ENCODE results near the gene RSF1. TPM values are rescaled to one million over a fixed set of nuclear protein-coding genes. Genes with fewer than 3 reads are reported as not detected.

Gene RSF1
- total RNA-seq, 1 experiment from 2014 or later = 79.8 TPM

DNA sequence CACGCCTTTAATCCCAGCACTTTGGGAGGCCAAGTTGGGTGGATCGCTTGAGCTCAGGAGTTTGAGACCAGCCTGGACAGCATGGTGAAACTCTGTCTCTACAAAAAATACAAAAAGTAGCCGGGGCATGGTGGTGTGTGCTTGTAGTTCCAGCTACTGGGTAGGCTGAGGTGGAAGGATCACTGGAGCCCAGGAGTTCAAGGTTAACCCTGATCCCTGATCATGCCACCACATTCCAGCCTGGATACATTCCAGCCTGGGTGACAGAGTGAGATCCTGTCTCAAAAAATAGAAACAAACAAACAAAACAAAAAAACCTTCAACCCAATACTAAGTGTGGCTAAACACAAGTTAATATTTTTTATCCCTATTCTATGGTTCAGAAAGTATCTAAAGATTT lies 116.5 kb downstream of the RSF1 start:
- ChIA-PET CTCF (no interaction called here), POLR2A (no interaction called here)
- Mint-ChIP-seq H3K4me3 (no peak overlapping the region), H3K9me3 (no peaks in the 10 kb centered on the region), H3K27me3 (ENCODE audit: low read depth) (no peaks in the 10 kb centered on the region), H3K4me1 (no peaks in the 10 kb centered on the region; the same call in 1 of the 2 replicates), H3K36me3 (peaks cover 23% of the 10 kb centered on the region), H3K27ac (no peak overlapping the region)
- DNase-seq (ENCODE audit: low spot score) (no peak), ATAC-seq (no peak)
- no peak for TF ChIP-seq KAT7 (CRISPR knock-in tag; IDR thresholded peaks at IDR 0.05; ENCODE audit: borderline replicate concordance)
- TF ChIP-seq ZNF317 (CRISPR knock-in tag; IDR thresholded peaks at IDR 0.05; ENCODE audit: borderline replicate concordance, low read depth) = no peak
- TF ChIP-seq SOX15 (CRISPR knock-in tag; IDR thresholded peaks at IDR 0.05) = no peak
- TF ChIP-seq ZNF423 (CRISPR knock-in tag; IDR thresholded peaks at IDR 0.05) = no peak
- TF ChIP-seq ZNF138 (CRISPR knock-in tag; conservative IDR thresholded peaks at IDR 0.05) = no peak
- TF ChIP-seq USF2 (CRISPR knock-in tag; IDR thresholded peaks at IDR 0.05) = no peak
- TF ChIP-seq, protein P1, sequence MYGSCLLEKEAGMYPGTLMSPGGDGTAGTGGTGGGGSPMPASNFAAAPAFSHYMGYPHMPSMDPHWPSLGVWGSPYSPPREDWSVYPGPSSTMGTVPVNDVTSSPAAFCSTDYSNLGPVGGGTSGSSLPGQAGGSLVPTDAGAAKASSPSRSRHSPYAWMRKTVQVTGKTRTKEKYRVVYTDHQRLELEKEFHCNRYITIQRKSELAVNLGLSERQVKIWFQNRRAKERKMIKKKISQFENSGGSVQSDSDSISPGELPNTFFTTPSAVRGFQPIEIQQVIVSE (CRISPR knock-in tag; IDR thresholded peaks at IDR 0.05; ENCODE audit: borderline replicate concordance) = no peak
- no peak for TF ChIP-seq GTF2I (CRISPR knock-in tag; conservative IDR thresholded peaks at IDR 0.05)
- TF ChIP-seq, protein P2, sequence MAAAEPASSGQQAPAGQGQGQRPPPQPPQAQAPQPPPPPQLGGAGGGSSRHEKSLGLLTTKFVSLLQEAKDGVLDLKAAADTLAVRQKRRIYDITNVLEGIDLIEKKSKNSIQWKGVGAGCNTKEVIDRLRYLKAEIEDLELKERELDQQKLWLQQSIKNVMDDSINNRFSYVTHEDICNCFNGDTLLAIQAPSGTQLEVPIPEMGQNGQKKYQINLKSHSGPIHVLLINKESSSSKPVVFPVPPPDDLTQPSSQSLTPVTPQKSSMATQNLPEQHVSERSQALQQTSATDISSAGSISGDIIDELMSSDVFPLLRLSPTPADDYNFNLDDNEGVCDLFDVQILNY (CRISPR knock-in tag; IDR thresholded peaks at IDR 0.05) = no peak
- no peak for TF ChIP-seq MYBL2 (CRISPR knock-in tag; IDR thresholded peaks at IDR 0.05)

- Mint-ChIP-seq H3K36me3 (peaks cover 43% of the 10 kb centered on the region), H3K27me3 (ENCODE audit: low read depth) (no peaks in the 10 kb centered on the region), H3K4me1 (0 out of 2 replicates have a peak, but pooled peaks cover 4% of the 10 kb centered on the region), H3K27ac (no peak overlapping the region), H3K9me3 (no peaks in the 10 kb centered on the region), H3K4me3 (no peak overlapping the region)
- ATAC-seq (no peak), DNase-seq (ENCODE audit: low spot score) (no peak)
- TF ChIP-seq, protein P3, sequence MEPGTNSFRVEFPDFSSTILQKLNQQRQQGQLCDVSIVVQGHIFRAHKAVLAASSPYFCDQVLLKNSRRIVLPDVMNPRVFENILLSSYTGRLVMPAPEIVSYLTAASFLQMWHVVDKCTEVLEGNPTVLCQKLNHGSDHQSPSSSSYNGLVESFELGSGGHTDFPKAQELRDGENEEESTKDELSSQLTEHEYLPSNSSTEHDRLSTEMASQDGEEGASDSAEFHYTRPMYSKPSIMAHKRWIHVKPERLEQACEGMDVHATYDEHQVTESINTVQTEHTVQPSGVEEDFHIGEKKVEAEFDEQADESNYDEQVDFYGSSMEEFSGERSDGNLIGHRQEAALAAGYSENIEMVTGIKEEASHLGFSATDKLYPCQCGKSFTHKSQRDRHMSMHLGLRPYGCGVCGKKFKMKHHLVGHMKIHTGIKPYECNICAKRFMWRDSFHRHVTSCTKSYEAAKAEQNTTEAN (CRISPR knock-in tag; IDR thresholded peaks at IDR 0.05) = no peak
- TF ChIP-seq RELA (CRISPR knock-in tag; IDR thresholded peaks at IDR 0.05; ENCODE audit: borderline replicate concordance) (no peak), SMAD4 (CRISPR knock-in tag; IDR thresholded peaks at IDR 0.05) (no peak), TP53 (CRISPR knock-in tag; IDR thresholded peaks at IDR 0.05) (no peak), ZBTB21 (CRISPR knock-in tag; IDR thresholded peaks at IDR 0.05; ENCODE audit: borderline replicate concordance) (no peak), MAX (CRISPR knock-in tag; IDR thresholded peaks at IDR 0.05) (no peak), ZNF416 (CRISPR knock-in tag; IDR thresholded peaks at IDR 0.05) (no peak), NFATC4 (CRISPR knock-in tag; IDR thresholded peaks at IDR 0.05) (no peak), TCF7 (CRISPR knock-in tag; IDR thresholded peaks at IDR 0.05; ENCODE audit: low read depth) (no peak), FOXJ3 (CRISPR knock-in tag; IDR thresholded peaks at IDR 0.05; ENCODE audit: borderline replicate concordance) (no peak), RORB (CRISPR knock-in tag; IDR thresholded peaks at IDR 0.05) (no peak), NFYB (CRISPR knock-in tag; conservative IDR thresholded peaks at IDR 0.05; ENCODE audit: low read depth) (no peak), ELF4 (CRISPR knock-in tag; IDR thresholded peaks at IDR 0.05; ENCODE audit: low read depth) (no peak), CREB1 (CRISPR knock-in tag; IDR thresholded peaks at IDR 0.05) (no peak), ZNF232 (CRISPR knock-in tag; IDR thresholded peaks at IDR 0.05) (no peak), ETV6 (CRISPR knock-in tag; IDR thresholded peaks at IDR 0.05) (no peak), SMAD3 (CRISPR knock-in tag; IDR thresholded peaks at IDR 0.05; ENCODE audit: borderline replicate concordance) (no peak), GABPB1 (CRISPR knock-in tag; IDR thresholded peaks at IDR 0.05) (no peak)
- TF ChIP-seq, protein P4, sequence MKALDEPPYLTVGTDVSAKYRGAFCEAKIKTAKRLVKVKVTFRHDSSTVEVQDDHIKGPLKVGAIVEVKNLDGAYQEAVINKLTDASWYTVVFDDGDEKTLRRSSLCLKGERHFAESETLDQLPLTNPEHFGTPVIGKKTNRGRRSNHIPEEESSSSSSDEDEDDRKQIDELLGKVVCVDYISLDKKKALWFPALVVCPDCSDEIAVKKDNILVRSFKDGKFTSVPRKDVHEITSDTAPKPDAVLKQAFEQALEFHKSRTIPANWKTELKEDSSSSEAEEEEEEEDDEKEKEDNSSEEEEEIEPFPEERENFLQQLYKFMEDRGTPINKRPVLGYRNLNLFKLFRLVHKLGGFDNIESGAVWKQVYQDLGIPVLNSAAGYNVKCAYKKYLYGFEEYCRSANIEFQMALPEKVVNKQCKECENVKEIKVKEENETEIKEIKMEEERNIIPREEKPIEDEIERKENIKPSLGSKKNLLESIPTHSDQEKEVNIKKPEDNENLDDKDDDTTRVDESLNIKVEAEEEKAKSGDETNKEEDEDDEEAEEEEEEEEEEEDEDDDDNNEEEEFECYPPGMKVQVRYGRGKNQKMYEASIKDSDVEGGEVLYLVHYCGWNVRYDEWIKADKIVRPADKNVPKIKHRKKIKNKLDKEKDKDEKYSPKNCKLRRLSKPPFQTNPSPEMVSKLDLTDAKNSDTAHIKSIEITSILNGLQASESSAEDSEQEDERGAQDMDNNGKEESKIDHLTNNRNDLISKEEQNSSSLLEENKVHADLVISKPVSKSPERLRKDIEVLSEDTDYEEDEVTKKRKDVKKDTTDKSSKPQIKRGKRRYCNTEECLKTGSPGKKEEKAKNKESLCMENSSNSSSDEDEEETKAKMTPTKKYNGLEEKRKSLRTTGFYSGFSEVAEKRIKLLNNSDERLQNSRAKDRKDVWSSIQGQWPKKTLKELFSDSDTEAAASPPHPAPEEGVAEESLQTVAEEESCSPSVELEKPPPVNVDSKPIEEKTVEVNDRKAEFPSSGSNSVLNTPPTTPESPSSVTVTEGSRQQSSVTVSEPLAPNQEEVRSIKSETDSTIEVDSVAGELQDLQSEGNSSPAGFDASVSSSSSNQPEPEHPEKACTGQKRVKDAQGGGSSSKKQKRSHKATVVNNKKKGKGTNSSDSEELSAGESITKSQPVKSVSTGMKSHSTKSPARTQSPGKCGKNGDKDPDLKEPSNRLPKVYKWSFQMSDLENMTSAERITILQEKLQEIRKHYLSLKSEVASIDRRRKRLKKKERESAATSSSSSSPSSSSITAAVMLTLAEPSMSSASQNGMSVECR (CRISPR knock-in tag; IDR thresholded peaks at IDR 0.05; ENCODE audit: borderline replicate concordance) = no peak
- CTCF ChIA-PET = no interaction called here
- POLR2A ChIA-PET = no interaction called here
These were observed 121.1 kb downstream of the RSF1 start for GRCh38 chr11:77699425-77699824.

All from WTC11 (cell line).